ENCODE measurements around the gene HOXA10.
A peak's percentile ranks its signal among the peaks of the same experiment; 100 is the strongest.

HOXA10 gene

DNA sequence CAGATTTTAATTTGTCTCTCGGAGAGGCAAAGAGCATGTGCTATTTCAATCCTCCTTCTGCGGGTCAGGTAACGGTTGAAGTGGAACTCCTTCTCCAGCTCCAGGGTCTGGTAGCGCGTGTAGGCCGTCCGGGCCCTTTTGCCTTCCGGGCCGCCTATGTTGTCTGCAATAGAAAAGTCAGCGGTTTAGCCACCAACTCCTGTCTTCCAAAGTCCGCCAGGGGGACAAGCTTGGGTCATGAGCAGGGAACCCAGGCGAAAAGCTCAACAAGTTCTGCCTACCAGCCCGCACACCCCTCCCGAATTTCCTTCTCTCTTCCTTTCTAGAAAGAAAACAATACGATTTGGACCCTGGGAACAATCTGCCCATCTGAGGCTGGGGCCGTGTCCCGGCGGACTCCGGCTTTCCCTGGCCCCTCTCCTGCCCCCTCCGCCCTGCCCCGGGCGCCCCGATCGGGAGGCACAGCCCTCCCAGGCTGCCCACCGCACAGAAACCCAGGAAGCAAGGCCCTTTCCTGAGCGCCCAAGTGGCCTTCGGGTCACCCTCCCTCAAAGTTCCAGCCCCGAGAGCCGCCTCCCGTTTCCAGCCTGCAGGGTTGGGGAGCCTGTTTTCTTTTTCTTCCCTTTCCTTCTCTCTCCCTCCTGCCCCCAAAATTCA lies 32.1 kb downstream of the HOXA10 start:
- TF ChIP-seq, protein P1, sequence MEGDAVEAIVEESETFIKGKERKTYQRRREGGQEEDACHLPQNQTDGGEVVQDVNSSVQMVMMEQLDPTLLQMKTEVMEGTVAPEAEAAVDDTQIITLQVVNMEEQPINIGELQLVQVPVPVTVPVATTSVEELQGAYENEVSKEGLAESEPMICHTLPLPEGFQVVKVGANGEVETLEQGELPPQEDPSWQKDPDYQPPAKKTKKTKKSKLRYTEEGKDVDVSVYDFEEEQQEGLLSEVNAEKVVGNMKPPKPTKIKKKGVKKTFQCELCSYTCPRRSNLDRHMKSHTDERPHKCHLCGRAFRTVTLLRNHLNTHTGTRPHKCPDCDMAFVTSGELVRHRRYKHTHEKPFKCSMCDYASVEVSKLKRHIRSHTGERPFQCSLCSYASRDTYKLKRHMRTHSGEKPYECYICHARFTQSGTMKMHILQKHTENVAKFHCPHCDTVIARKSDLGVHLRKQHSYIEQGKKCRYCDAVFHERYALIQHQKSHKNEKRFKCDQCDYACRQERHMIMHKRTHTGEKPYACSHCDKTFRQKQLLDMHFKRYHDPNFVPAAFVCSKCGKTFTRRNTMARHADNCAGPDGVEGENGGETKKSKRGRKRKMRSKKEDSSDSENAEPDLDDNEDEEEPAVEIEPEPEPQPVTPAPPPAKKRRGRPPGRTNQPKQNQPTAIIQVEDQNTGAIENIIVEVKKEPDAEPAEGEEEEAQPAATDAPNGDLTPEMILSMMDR (IDR thresholded peaks at IDR 0.05; ENCODE audit: low read length, missing control alignments) = no peak
- H3K4me3 ChIP-seq (replicated peaks; ENCODE audit: low read depth, low read length) = peak overlapping the region; percentile 48
- DNase-seq (ENCODE audit: low read depth) = no peak

GRCh38 chr7:27141137-27141922 lies 32.8 kb downstream of the HOXA10 start:
- peak overlapping the region; percentile 48 for H3K4me3 ChIP-seq (replicated peaks; ENCODE audit: low read depth, low read length)
- TF ChIP-seq, protein P1 (IDR thresholded peaks at IDR 0.05; ENCODE audit: low read length, missing control alignments) = no peak
- DNase-seq (ENCODE audit: low read depth) = no peak

- DNase-seq (ENCODE audit: low read depth) = no peak
- TF ChIP-seq, protein P1 (IDR thresholded peaks at IDR 0.05; ENCODE audit: low read length, missing control alignments) = no peak
- no peak overlapping the region for H3K4me3 ChIP-seq (replicated peaks; ENCODE audit: low read depth, low read length)
Observed at GRCh38 chr7:27140126-27140857, 33.8 kb downstream of the HOXA10 start.

DNA sequence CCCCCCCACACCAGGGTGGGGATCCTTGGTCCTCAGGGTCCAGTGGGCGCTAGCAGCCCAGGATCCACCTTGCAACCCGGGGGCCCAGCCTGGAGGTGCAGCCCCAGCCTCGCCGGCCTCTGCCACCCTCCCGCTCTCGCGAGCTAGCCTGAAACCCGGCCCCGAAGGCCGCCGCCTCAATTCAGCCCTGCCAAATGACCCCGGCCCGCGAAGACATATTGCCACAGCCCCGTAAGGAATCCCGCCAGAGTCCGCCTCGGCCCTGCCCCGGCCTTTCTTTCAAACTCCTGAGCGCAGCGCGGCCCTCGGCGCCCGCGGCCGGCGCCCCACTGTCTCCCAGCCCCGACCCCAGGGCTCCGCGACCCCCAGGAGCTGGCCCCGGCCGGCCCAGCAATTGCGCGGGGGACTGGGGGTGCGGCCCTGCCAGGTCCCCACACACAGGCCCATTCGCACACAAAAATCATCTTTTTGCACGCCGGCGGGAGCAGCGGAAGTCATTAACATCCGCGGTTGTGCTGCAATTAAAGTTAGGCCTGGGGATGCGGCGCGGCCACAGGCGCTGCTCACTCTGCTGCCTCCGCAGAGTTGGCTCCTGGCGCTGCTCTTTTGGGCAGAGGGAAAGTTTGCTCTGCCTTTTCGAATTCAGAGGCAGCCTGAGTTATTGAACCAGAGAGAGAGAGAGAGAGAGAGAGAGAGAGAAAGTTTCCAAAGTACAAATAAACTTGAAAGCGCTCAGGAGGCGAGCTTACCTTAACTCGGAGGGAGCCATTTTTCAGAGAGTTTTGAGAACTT lies 34.6 kb downstream of the HOXA10 start:
- DNase-seq (ENCODE audit: low read depth) = no peak
- TF ChIP-seq, protein P1 (IDR thresholded peaks at IDR 0.05; ENCODE audit: low read length, missing control alignments) = no peak
- H3K4me3 ChIP-seq (replicated peaks; ENCODE audit: low read depth, low read length) = no peak overlapping the region

GRCh38 chr7:27138985-27139333 lies 35.2 kb downstream of the HOXA10 start:
- no peak for DNase-seq (ENCODE audit: low read depth)
- H3K4me3 ChIP-seq (replicated peaks; ENCODE audit: low read depth, low read length) = no peak overlapping the region
- TF ChIP-seq, protein P1 (IDR thresholded peaks at IDR 0.05; ENCODE audit: low read length, missing control alignments) = no peak

- H3K4me3 ChIP-seq (replicated peaks; ENCODE audit: low read depth, low read length) = no peak overlapping the region
- TF ChIP-seq, protein P1 (IDR thresholded peaks at IDR 0.05; ENCODE audit: low read length, missing control alignments) = no peak
Observed at GRCh38 chr7:27138472-27138871, 35.6 kb downstream of the HOXA10 start.

More at GRCh38 chr7:27138472-27138871, 35.6 kb downstream of the HOXA10 start:
- DNase-seq (ENCODE audit: low read depth) = no peak

All from fibroblast of pulmonary artery (primary cell).